CD4-positive, alpha-beta T cell (primary cell): ENCODE measurements around the gene RBMS1. TPM values are rescaled to one million over a fixed set of nuclear protein-coding genes. Genes with fewer than 3 reads are reported as not detected.

Experiments used
- ATAC-seq: fragments of 200-7000 bp; cut with Tn5 transposase; one replicate; pipeline ENCODE4 v1.10.0; 2022; ENCODE audit warnings: mild to moderate bottlenecking; ENCODE audit not compliant: poor library complexity
- CTCF ChIA-PET: fragments of 350-600 bp; sonication (Branson Sonifier 250); formaldehyde crosslinking; loops from one replicate; lab custom pipeline; 2021; ENCODE audit warnings: antibody characterized with exemption, inconsistent platforms; lab: Charles Lee
- POLR2A ChIA-PET: fragments of 350-600 bp; sonication (Branson Sonifier 250); formaldehyde crosslinking; loops from one replicate; lab custom pipeline; 2021; ENCODE audit warnings: antibody characterized with exemption, inconsistent platforms; lab: Charles Lee
- DNase-seq, 14 experiments: peaks; one replicate each; pipeline ENCODE4 v3.0.0-alpha.2; 2013 to 2020; ENCODE audit warnings: mixed read lengths in 2 of 14
- H3K27ac ChIP-seq, 2 donors: one replicate each; pipeline versions ENCODE4 v1.5.1 to v1.7.0; 2013; ENCODE audit warnings: low read length in 2 of 2, low read depth in 1 of 2, mild to moderate bottlenecking in 1 of 2
- H3K27me3 ChIP-seq, 2 experiments: 1 replicate in 1 of 2; 2 replicates in 1 of 2; pipeline versions ENCODE4 v1.6.1 to v1.7.0; 2013; ENCODE audit warnings: low read length in 2 of 2, control low read depth in 1 of 2, mild to moderate bottlenecking in 1 of 2, moderate library complexity in 1 of 2; ENCODE audit not compliant: insufficient read depth in 2 of 2, control insufficient read depth in 1 of 2
- H3K36me3 ChIP-seq: one replicate; pipeline ENCODE4 v1.6.1; 2013; ENCODE audit warnings: low read length, control low read depth; ENCODE audit not compliant: insufficient read depth
- H3K4me1 ChIP-seq: one replicate; pipeline ENCODE4 v1.6.1; 2013; ENCODE audit warnings: low read length, control low read depth; ENCODE audit not compliant: insufficient read depth
- H3K4me3 ChIP-seq: one replicate; pipeline ENCODE4 v1.5.1; 2013; ENCODE audit warnings: mild to moderate bottlenecking, low read length, moderate library complexity
- H3K9me3 ChIP-seq, 2 experiments: 1 replicate in 1 of 2; 2 replicates in 1 of 2; pipeline versions ENCODE4 v1.6.1 to v1.7.0; 2013; ENCODE audit warnings: low read length in 2 of 2, mild to moderate bottlenecking in 2 of 2, control low read depth in 1 of 2, moderate library complexity in 1 of 2; ENCODE audit not compliant: control insufficient read depth in 1 of 2, insufficient read depth in 1 of 2
- H3K27ac Mint-ChIP-seq: one replicate; pipeline ENCODE4 v1.8.0; 2020; ENCODE audit warnings: mixed read lengths
- H3K27me3 Mint-ChIP-seq: one replicate; pipeline ENCODE4 v1.8.0; 2021; ENCODE audit warnings: mixed read lengths
- H3K36me3 Mint-ChIP-seq: one replicate; pipeline ENCODE4 v1.8.0; 2021; ENCODE audit warnings: low read depth, mixed read lengths
- H3K4me1 Mint-ChIP-seq: one replicate; pipeline ENCODE4 v1.8.0; 2021; ENCODE audit warnings: low read depth, mixed read lengths
- H3K4me3 Mint-ChIP-seq: one replicate; pipeline ENCODE4 v1.8.0; 2020; ENCODE audit warnings: mild to moderate bottlenecking, mixed read lengths
- H3K9me3 Mint-ChIP-seq: one replicate; pipeline ENCODE4 v1.8.0; 2020; ENCODE audit warnings: mixed read lengths
- intact Hi-C, 2 experiments: fragments of 100-400 bp; cut with DNase I in 1 of 2; cut with micrococcal nuclease in 1 of 2; formaldehyde crosslinking; loops; one replicate each; pipeline versions ENCODE4 v1.15.1 to v1.9.0; 2023 to 2025; cut with DNase I, micrococcal nuclease
- total RNA-seq, 174 experiments: library from RNA in 2 of 174; stranded (reverse) in 2 of 174; gene quantifications; one replicate each; pipeline ENCODE4 v1.2.3 and lab custom pipeline; 2021 to 2026
- TF ChIP-seq, protein P1 (sequence below): fragments of 200-600 bp; IDR thresholded peaks from one replicate; pipeline ENCODE4 v1.8.0; 2022; ENCODE audit warnings: antibody characterized with exemption, mild to moderate bottlenecking

The RBMS1 gene
- total RNA-seq, 2 experiments from 2014 or later, result 88.6 to 90.3 TPM

DNA sequence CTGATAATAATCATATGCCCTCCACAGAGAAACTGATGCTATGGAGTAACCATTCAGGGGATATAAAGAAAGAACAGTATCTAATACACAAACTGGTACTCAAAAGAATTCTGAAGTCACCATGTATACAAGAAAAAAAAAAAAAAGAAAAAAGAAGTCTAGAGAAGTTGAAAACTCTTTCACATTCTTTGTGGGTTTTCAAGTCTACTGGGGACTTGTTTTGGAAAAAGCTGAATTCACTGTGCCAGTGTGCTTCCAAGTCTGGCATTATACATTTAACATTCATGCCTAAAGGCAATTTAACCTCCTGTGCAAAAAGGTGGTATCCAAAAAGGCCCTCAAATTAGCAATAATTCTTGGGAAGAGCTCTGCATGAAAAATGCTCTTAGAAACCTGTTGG lies 198.7 kb downstream of the RBMS1 start:
- no peaks in the 10 kb centered on the region for H3K9me3 ChIP-seq
- ChIA-PET POLR2A (interaction anchor here (0.7 to 2.1 kb wide), 3 partner anchors 22 to 40 kb away, joined by 3 to 8 read pairs (median 5); no protein-coding TSS in a partner anchor), CTCF (interaction anchor here (1.2 kb wide), 1 partner anchor 110 kb away, joined by 3 read pairs; no protein-coding TSS in a partner anchor)
- intact Hi-C loops, result no loop called here
- Mint-ChIP-seq H3K27me3 (no peaks in the 10 kb centered on the region), H3K27ac (peak overlapping the region; percentile 48), H3K4me1 (peaks cover 77% of the 10 kb centered on the region), H3K9me3 (no peaks in the 10 kb centered on the region), H3K36me3 (peaks cover 93% of the 10 kb centered on the region), H3K4me3 (no peak overlapping the region)
- peaks cover 77% of the 10 kb centered on the region for H3K36me3 ChIP-seq
- H3K27ac ChIP-seq, result peak overlapping the region in 1 of 2 donors; percentile 25
- H3K4me1 ChIP-seq, result peaks cover 16% of the 10 kb centered on the region
- H3K4me3 ChIP-seq, result no peak overlapping the region
- TF ChIP-seq, protein P1, sequence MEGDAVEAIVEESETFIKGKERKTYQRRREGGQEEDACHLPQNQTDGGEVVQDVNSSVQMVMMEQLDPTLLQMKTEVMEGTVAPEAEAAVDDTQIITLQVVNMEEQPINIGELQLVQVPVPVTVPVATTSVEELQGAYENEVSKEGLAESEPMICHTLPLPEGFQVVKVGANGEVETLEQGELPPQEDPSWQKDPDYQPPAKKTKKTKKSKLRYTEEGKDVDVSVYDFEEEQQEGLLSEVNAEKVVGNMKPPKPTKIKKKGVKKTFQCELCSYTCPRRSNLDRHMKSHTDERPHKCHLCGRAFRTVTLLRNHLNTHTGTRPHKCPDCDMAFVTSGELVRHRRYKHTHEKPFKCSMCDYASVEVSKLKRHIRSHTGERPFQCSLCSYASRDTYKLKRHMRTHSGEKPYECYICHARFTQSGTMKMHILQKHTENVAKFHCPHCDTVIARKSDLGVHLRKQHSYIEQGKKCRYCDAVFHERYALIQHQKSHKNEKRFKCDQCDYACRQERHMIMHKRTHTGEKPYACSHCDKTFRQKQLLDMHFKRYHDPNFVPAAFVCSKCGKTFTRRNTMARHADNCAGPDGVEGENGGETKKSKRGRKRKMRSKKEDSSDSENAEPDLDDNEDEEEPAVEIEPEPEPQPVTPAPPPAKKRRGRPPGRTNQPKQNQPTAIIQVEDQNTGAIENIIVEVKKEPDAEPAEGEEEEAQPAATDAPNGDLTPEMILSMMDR, result no peak
- no peak for DNase-seq
- no peaks in the 10 kb centered on the region for H3K27me3 ChIP-seq
- no peak for ATAC-seq

DNA sequence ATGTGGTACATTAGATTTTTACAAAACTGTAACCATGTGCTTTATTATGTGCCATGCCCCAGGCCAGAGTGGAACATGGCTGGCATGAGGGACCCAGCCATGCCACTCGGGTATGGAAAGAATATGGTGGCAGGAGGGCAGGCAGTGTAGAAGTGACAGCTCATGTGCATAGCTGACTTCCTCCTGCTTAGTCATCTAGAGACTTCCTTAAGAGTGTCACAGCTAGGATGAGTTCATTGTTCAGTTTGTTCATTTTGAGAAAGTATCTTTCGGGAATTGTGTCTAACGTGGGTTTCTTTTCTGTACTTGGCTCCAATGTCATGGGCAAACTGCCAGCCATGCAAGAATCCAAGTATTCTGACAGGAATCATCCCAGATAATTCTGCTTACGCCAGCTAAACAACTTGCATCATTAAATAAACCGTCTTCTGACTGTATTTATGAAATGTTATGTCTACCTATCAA lies 199.2 kb downstream of the RBMS1 start:
- intact Hi-C loops, result no loop called here
- TF ChIP-seq, protein P1, result no peak
- Histone ChIP-seq H3K9me3 (no peaks in the 10 kb centered on the region), H3K36me3 (peaks cover 74% of the 10 kb centered on the region), H3K27ac (peak overlapping the region in 1 of 2 donors; percentile 25), H3K4me1 (peaks cover 16% of the 10 kb centered on the region), H3K27me3 (no peaks in the 10 kb centered on the region), H3K4me3 (no peak overlapping the region)
- H3K27ac Mint-ChIP-seq, result peak overlapping the region; percentile 48
- ChIA-PET CTCF (interaction anchor here (1.2 kb wide), 1 partner anchor 110 kb away, joined by 3 read pairs; no protein-coding TSS in a partner anchor), POLR2A (interaction anchor here (2.1 kb wide), 1 partner anchor 23 kb away, joined by 8 read pairs; no protein-coding TSS in a partner anchor)
- no peak overlapping the region for H3K4me3 Mint-ChIP-seq
- peak in 3 of 14 experiments; percentile 8 to 34 (median 23) for DNase-seq
- ATAC-seq, result no peak
- H3K9me3 Mint-ChIP-seq, result no peaks in the 10 kb centered on the region
- H3K27me3 Mint-ChIP-seq, result no peaks in the 10 kb centered on the region
- peaks cover 93% of the 10 kb centered on the region for H3K36me3 Mint-ChIP-seq
- peaks cover 72% of the 10 kb centered on the region for H3K4me1 Mint-ChIP-seq

DNA sequence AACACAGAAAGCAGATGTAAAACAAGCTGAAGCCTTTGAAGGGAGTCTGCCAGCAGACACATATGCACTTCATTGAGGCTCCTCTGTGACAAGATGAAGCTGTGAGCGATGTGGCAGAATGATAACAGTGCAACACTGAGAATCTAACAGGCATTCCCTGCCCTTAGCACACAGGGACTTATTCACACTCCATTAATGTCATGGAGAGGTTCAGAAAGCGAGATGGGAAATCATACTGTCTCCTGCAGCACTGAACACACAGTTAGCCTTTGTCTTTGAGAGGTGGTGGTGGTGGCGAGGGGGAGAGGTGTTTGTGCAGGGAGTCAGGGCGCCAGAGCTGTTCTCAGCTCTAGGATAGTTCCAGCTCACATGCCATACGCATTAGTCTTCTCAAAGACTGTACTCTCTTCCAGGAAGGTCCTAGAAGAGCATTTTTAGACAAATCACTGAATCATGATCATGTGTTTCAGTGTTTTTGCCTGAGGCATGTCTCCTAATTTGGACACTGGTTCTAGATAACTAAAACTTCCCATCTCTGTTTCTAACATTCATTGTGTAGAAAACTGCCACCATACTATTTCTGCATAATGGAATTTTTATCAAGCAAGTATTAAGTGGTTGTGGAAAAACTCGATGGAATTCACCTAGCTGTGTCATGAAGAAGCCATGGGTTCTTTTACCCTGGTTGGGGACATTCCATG lies 200.1 kb downstream of the RBMS1 start:
- peaks cover 63% of the 10 kb centered on the region for H3K4me1 Mint-ChIP-seq
- H3K4me3 Mint-ChIP-seq, result no peak overlapping the region
- Histone ChIP-seq H3K4me1 (peaks cover 16% of the 10 kb centered on the region), H3K9me3 (no peaks in the 10 kb centered on the region), H3K4me3 (no peak overlapping the region), H3K36me3 (peaks cover 77% of the 10 kb centered on the region), H3K27ac (no peak overlapping the region), H3K27me3 (no peaks in the 10 kb centered on the region)
- POLR2A ChIA-PET, result no interaction called here
- ATAC-seq (no peak), DNase-seq (no peak)
- CTCF ChIA-PET, result interaction anchor here (1.0 to 1.2 kb wide), 2 partner anchors 9 to 111 kb away, joined by 3 read pairs; no protein-coding TSS in a partner anchor
- TF ChIP-seq, protein P1, result no peak
- H3K36me3 Mint-ChIP-seq, result peaks cover 91% of the 10 kb centered on the region
- H3K27ac Mint-ChIP-seq, result peak overlapping the region; percentile 38
- H3K27me3 Mint-ChIP-seq, result no peaks in the 10 kb centered on the region
- intact Hi-C loops, result no loop called here
- no peaks in the 10 kb centered on the region for H3K9me3 Mint-ChIP-seq
